Measurements from ENCODE around the gene LZTR1. TPM values are rescaled to one million over a fixed set of nuclear protein-coding genes. Genes with fewer than 3 reads are reported as not detected.
"Not testable (repeated sequence)": the region's sequence is repeated elsewhere in the genome, so short reads cannot be mapped to it uniquely, and the experiment has no call there.

LZTR1 gene
- total RNA-seq, 2 donors from 2014 or later = 26.9 to 29.1 TPM

GRCh38 chr22:21022955-21023614, 41.0 kb downstream of the LZTR1 start:
- no peak for ATAC-seq
- intact Hi-C loops (cut with DNase I) = no loop called here
- no peak for DNase-seq

DNA sequence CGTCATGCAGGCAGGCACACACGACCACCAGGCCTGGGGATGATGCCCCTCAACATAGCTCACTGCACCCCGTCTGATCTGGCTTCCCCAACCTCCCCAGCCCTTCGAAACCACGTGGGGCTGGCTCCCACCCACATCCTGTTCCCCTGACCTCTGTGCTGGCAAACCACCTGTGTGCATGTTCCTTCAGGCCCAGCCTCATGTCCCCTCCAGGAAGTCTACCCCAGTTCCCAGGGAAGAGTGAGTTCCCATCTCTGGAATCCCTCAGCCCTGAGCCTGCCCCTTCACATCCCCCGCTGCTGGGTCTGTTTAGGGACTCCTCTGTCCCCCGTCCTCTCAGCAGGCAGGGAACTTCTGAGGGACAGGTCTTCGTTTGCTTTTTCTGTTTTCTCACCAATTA, 43.2 kb downstream of the LZTR1 start:
- intact Hi-C loops (cut with DNase I) = no loop called here
- no peak for DNase-seq
- ATAC-seq = no peak

GRCh38 chr22:21025763-21026755, 44.0 kb downstream of the LZTR1 start:
- intact Hi-C loops (cut with DNase I) = no loop called here
- DNase-seq = no peak

GRCh38 chr22:21026783-21027692, 44.9 kb downstream of the LZTR1 start:
- intact Hi-C loops (cut with DNase I) = no loop called here
- DNase-seq (peak; percentile 40), ATAC-seq (peak; percentile 21 to 75)

More at GRCh38 chr22:21025763-21026755, 44.0 kb downstream of the LZTR1 start:
- no peak for ATAC-seq

DNA sequence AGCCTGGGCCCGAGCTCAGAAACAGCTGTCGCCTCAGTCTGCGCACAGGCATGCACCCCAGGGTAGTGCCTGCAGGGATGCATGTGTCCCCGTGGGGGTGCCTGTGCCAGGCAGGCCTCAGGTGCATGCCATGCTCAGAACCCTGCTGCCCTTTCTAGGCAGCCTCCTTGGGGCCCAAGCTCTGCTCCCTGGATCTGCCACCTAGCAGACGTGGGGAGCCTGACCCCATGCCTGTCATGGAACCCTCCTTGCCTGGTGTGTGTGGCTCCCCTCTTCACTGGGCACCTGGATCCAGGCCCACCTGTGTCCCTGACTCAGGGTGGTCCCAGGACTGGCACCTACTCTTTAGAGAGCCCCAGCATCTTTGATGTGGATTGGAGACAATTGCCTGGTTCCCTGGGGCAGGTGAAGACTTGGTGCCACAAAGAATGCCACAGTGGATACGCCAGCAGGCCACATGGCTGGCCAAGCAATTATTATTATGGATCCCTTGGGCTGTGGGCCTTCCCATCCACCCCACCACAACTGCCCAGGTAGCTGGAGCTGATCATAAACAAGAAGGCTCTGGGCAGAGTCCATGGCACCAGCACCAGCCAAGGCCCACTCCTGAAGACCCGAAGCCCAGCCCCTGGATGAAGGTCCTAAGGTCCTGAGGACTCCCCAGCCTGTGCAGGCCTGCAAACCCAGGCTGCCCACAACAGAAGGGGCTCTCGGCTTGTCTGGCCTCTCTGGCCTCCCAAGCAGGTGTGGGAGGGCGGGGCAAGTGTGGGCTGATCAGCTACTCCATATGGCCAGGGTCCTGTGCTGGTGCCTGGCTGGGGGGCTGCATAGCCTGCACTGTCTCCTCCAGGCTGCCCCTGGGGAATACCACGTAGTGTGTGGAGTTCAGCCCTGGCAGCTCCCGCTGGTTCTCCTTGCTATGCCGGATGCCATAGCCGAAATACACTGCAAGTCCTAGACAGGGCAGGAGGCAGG, 46.5 kb downstream of the LZTR1 start:
- ATAC-seq (no peak), DNase-seq (no peak)

GRCh38 chr22:21029486-21030025, 47.5 kb downstream of the LZTR1 start:
- ATAC-seq (no peak), DNase-seq (no peak)
- intact Hi-C loops (cut with DNase I) = no loop called here

More for the DNA sequence above, 46.5 kb downstream of the LZTR1 start:
- intact Hi-C loops (cut with DNase I) = no loop called here

- DNase-seq = no peak
- ATAC-seq = no peak
- intact Hi-C loops (cut with DNase I) = no loop called here
Observed at GRCh38 chr22:21030032-21030431, 47.9 kb downstream of the LZTR1 start.

GRCh38 chr22:21030621-21031544, 48.8 kb downstream of the LZTR1 start:
- DNase-seq = no peak
- ATAC-seq = no peak
- intact Hi-C loops (cut with DNase I) = no loop called here

GRCh38 chr22:21031545-21032036, 49.5 kb downstream of the LZTR1 start:
- intact Hi-C loops (cut with DNase I) = no loop called here
- ATAC-seq (no peak), DNase-seq (no peak)

GRCh38 chr22:21032037-21032867, 50.2 kb downstream of the LZTR1 start, which contains the start of gene SLC7A4:
TSS of gene SLC7A4 (minus strand) at chr22:21032561. CDS start at chr22:21031812, 749 bp downstream.
- DNase-seq = peak; percentile 39
- peak; percentile 51 to 79 for ATAC-seq
- intact Hi-C loops (cut with DNase I) = no loop called here

- intact Hi-C loops (cut with DNase I) = no loop called here
- DNase-seq = no peak
- peak in 1 of 2 donors; percentile 28 for ATAC-seq
Observed at GRCh38 chr22:21032868-21033688, 51.0 kb downstream of the LZTR1 start.

DNA sequence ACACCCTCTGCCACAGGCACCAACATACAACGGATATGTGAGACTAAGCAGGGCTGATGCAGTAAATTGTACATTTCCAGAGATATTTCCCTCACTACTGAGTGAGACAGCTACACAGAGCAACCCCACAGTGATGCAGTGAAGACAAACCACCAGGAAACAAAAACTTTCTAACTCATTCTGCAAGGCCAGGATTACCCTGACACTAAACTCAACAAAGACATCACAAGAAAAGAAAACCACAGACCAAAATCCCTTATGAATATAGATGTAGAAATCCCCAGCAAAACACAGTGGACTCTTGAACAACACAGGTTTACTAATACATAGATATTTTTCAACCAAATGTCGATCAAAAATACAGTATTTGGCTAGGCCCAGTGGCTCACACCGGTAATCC, 51.8 kb downstream of the LZTR1 start:
- ATAC-seq = no peak
- no peak for DNase-seq
- intact Hi-C loops (cut with DNase I) = no loop called here

- intact Hi-C loops (cut with DNase I) = no loop called here
- ATAC-seq (no peak), DNase-seq (no peak)
Observed at GRCh38 chr22:21034989-21035388, 52.9 kb downstream of the LZTR1 start.

DNA sequence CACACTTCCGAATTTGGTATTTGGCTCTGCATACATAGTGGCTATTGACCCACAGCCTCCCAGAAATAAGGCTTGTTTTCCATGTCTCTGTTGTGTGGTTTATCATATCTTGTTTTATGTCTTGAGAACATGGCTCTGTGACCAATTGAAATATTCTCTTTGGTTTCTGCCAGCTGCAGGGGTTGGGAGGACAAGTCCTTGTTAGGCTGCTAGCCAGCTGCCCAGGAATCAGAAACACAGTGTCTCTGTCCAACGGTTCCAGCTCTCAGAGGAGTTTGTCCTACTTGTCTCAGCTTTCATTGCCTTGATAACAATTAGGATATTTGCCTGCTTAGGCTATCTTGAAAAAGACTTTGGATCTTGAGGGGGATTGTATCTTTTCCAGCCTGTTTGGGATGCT, 56.3 kb downstream of the LZTR1 start:
- peak; percentile 45 to 68 for ATAC-seq
- no peak for DNase-seq
- intact Hi-C loops (cut with DNase I) = no loop called here

GRCh38 chr22:21039158-21039557, 57.1 kb downstream of the LZTR1 start:
- intact Hi-C loops (cut with DNase I); ATAC-seq; DNase-seq: not testable (repeated sequence)

All from left cardiac atrium (tissue), 4 donors.